ENCODE measurements around the gene SCYGR2.
"Not testable (repeated sequence)": the region's sequence is repeated elsewhere in the genome, so short reads cannot be mapped to it uniquely, and the experiment has no call there.

GRCh38 chr2:227598835-227599503, at the start of gene SCYGR2:
- not testable (repeated sequence) for TF ChIP-seq POLR2A, EP300 (IDR thresholded peaks at IDR 0.05)

Data from ovary (tissue), 1 donor.